ENCODE data around the gene LY9. TPM values are rescaled to one million over a fixed set of nuclear protein-coding genes. Genes with fewer than 3 reads are reported as not detected.

Gene LY9
- total and polyA plus RNA-seq, 2 experiments from 2014 or later = not detected

GRCh38 chr1:160863774-160864131 is 67.8 kb downstream of the LY9 start:
- no peak for ATAC-seq

GRCh38 chr1:160864173-160864572 is 68.2 kb downstream of the LY9 start:
- Histone ChIP-seq H3K27me3 (ENCODE audit: insufficient read depth) (no peaks in the 10 kb centered on the region), H3F3A (replicated peaks; ENCODE audit: low read depth) (no peaks in the 10 kb centered on the region), H3K4me2 (no peak overlapping the region), H4K20me1 (replicated peaks; ENCODE audit: insufficient read depth) (no peaks in the 10 kb centered on the region), H3K79me2 (replicated peaks; ENCODE audit: insufficient read depth) (no peaks in the 10 kb centered on the region), H3K9me2 (ENCODE audit: insufficient read depth) (no peaks in the 10 kb centered on the region; the same call in 1 of the 2 replicates), H3K36me3 (ENCODE audit: insufficient read depth) (no peaks in the 10 kb centered on the region), H2AFZ (peak overlapping the region; percentile 18; the same call in 1 of the 2 replicates), H3K4me1 (ENCODE audit: insufficient read depth) (no peaks in the 10 kb centered on the region), H3K4me3 (no peak overlapping the region), H3K27ac (ENCODE audit: low read depth) (no peak overlapping the region)
- H3K4me3 Mint-ChIP-seq = no peak overlapping the region
- no peaks in the 10 kb centered on the region for H3K4me1 Mint-ChIP-seq
- no peaks in the 10 kb centered on the region for H3K36me3 Mint-ChIP-seq (ENCODE audit: low read depth)
- H3K27me3 Mint-ChIP-seq (ENCODE audit: insufficient read depth, low read depth, poor library complexity) = no peaks in the 10 kb centered on the region
- H3K9me3 Mint-ChIP-seq = no peaks in the 10 kb centered on the region
- no peak for TF ChIP-seq ZNF462 (CRISPR knock-in tag; IDR thresholded peaks at IDR 0.05)
- no peak for TF ChIP-seq REST (IDR thresholded peaks at IDR 0.05; ENCODE audit: unreplicated experiment)
- no peak for TF ChIP-seq STAT1 (IDR thresholded peaks at IDR 0.05; ENCODE audit: unreplicated experiment)
- H3K27ac Mint-ChIP-seq = no peak overlapping the region
- no peak for DNase-seq (ENCODE audit: low spot score)
- ATAC-seq = no peak

More at GRCh38 chr1:160863774-160864131, 67.8 kb downstream of the LY9 start:
- no peaks in the 10 kb centered on the region for H3K79me2 ChIP-seq (replicated peaks; ENCODE audit: insufficient read depth)
- no peaks in the 10 kb centered on the region for H3F3A ChIP-seq (replicated peaks; ENCODE audit: low read depth)
- no peaks in the 10 kb centered on the region for H3K4me1 Mint-ChIP-seq
- no peak for DNase-seq (ENCODE audit: low spot score)
- H4K20me1 ChIP-seq (replicated peaks; ENCODE audit: insufficient read depth) = no peaks in the 10 kb centered on the region
- no peak overlapping the region for H3K4me3 ChIP-seq
- peaks cover 2% of the 10 kb centered on the region for H3K27me3 Mint-ChIP-seq (ENCODE audit: insufficient read depth, low read depth, poor library complexity)
- no peak overlapping the region for H3K4me2 ChIP-seq
- no peaks in the 10 kb centered on the region for H3K27me3 ChIP-seq (ENCODE audit: insufficient read depth)
- peak; percentile 9 to 12; a peak in 2 of 4 replicates for TF ChIP-seq CTCF (conservative IDR thresholded peaks at IDR 0.05; ENCODE audit: low read depth in 2 of 2)
- no peak for TF ChIP-seq ZNF114 (CRISPR knock-in tag; IDR thresholded peaks at IDR 0.05)
- no peak overlapping the region for H3K27ac Mint-ChIP-seq
- peak overlapping the region; percentile 18; the same call in 1 of the 2 replicates for H2AFZ ChIP-seq
- H3K9me2 ChIP-seq (ENCODE audit: insufficient read depth) = no peaks in the 10 kb centered on the region; the same call in 1 of the 2 replicates
- H3K27ac ChIP-seq (ENCODE audit: low read depth) = no peak overlapping the region
- H3K4me1 ChIP-seq (ENCODE audit: insufficient read depth) = no peaks in the 10 kb centered on the region
- H3K9me3 Mint-ChIP-seq = no peaks in the 10 kb centered on the region
- H3K36me3 Mint-ChIP-seq (ENCODE audit: low read depth) = no peaks in the 10 kb centered on the region
- no peaks in the 10 kb centered on the region for H3K36me3 ChIP-seq (ENCODE audit: insufficient read depth)
- H3K4me3 Mint-ChIP-seq = no peak overlapping the region

All from GM23338 (cell line).